WTC11 (cell line): Measurements from ENCODE around the gene C10orf90.

ENCODE experiments used
- CREB1 ChIP-seq: sonication (generic); formaldehyde crosslinking; IDR thresholded peaks from 2 replicates; pipeline ENCODE4 v1.8.0; 2023; ENCODE audit warnings: mild to moderate bottlenecking, missing genetic modification reagents
- GABPB1 ChIP-seq: sonication (generic); formaldehyde crosslinking; IDR thresholded peaks from 2 replicates; pipeline ENCODE4 v1.8.1; 2023; ENCODE audit warnings: mild to moderate bottlenecking, missing genetic modification reagents
- HMGXB4 ChIP-seq: sonication (generic); formaldehyde crosslinking; IDR thresholded peaks from 2 replicates; pipeline ENCODE4 v1.8.1; 2023; ENCODE audit warnings: mild to moderate bottlenecking, moderate library complexity, missing genetic modification reagents
- NFE2L1 ChIP-seq: sonication (generic); formaldehyde crosslinking; IDR thresholded peaks from 2 replicates; pipeline ENCODE4 v1.8.1; 2023; ENCODE audit warnings: missing genetic modification reagents
- TP53 ChIP-seq: sonication (generic); formaldehyde crosslinking; IDR thresholded peaks from 2 replicates; pipeline ENCODE4 v1.8.1; 2023; ENCODE audit warnings: mild to moderate bottlenecking, missing genetic modification reagents
- ZNF232 ChIP-seq: sonication (generic); formaldehyde crosslinking; IDR thresholded peaks from 2 replicates; pipeline ENCODE4 v1.8.0; 2022; ENCODE audit warnings: mild to moderate bottlenecking, missing genetic modification reagents
- ZNF263 ChIP-seq: sonication (generic); formaldehyde crosslinking; IDR thresholded peaks from 2 replicates; pipeline ENCODE4 v1.8.1; 2022; ENCODE audit warnings: low read depth, mild to moderate bottlenecking, moderate library complexity, missing genetic modification reagents
- TF ChIP-seq, protein P1 (sequence below): fragments of 200-600 bp; IDR thresholded peaks from 2 replicates; pipeline ENCODE4 v1.8.0; 2022; ENCODE audit warnings: antibody characterized with exemption

- TF ChIP-seq, protein P1, sequence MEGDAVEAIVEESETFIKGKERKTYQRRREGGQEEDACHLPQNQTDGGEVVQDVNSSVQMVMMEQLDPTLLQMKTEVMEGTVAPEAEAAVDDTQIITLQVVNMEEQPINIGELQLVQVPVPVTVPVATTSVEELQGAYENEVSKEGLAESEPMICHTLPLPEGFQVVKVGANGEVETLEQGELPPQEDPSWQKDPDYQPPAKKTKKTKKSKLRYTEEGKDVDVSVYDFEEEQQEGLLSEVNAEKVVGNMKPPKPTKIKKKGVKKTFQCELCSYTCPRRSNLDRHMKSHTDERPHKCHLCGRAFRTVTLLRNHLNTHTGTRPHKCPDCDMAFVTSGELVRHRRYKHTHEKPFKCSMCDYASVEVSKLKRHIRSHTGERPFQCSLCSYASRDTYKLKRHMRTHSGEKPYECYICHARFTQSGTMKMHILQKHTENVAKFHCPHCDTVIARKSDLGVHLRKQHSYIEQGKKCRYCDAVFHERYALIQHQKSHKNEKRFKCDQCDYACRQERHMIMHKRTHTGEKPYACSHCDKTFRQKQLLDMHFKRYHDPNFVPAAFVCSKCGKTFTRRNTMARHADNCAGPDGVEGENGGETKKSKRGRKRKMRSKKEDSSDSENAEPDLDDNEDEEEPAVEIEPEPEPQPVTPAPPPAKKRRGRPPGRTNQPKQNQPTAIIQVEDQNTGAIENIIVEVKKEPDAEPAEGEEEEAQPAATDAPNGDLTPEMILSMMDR, result no peak
- TF ChIP-seq NFE2L1 (CRISPR knock-in tag) (no peak), HMGXB4 (CRISPR knock-in tag) (no peak), TP53 (no peak), ZNF232 (CRISPR knock-in tag) (no peak), GABPB1 (CRISPR knock-in tag) (no peak), ZNF263 (CRISPR knock-in tag) (no peak), CREB1 (no peak)
These were observed 77.6 kb downstream of the C10orf90 start for GRCh38 chr10:126592901-126593300.
